ENCODE data around the gene FABP3.

DNA sequence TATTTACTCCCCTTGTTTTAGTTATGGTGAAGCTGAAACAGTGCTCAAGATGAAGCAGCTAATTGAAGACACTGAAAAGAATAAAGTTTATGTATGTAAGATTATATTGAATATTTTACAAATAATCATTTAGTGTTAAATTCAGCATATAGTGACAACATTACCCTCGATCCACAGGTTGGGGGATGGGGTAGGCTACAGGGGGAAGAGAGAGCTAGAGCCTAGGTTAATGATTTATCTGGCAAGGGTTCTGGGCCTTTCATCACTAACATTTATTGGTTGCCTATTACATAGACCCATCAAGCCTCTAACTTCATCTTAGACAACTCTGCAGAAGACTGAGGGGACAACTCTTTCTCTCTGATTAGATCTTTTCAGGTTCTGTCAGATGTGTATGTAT is 54.7 kb downstream of the FABP3 start:
- TF ChIP-seq, protein P1, sequence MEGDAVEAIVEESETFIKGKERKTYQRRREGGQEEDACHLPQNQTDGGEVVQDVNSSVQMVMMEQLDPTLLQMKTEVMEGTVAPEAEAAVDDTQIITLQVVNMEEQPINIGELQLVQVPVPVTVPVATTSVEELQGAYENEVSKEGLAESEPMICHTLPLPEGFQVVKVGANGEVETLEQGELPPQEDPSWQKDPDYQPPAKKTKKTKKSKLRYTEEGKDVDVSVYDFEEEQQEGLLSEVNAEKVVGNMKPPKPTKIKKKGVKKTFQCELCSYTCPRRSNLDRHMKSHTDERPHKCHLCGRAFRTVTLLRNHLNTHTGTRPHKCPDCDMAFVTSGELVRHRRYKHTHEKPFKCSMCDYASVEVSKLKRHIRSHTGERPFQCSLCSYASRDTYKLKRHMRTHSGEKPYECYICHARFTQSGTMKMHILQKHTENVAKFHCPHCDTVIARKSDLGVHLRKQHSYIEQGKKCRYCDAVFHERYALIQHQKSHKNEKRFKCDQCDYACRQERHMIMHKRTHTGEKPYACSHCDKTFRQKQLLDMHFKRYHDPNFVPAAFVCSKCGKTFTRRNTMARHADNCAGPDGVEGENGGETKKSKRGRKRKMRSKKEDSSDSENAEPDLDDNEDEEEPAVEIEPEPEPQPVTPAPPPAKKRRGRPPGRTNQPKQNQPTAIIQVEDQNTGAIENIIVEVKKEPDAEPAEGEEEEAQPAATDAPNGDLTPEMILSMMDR (conservative IDR thresholded peaks at IDR 0.05): no peak
- TF ChIP-seq EZH2 (IDR thresholded peaks at IDR 0.05; ENCODE audit: low read depth): no peak

Measured in PC-9 (cell line).